ENCODE results near the gene LINGO4. TPM values are rescaled to one million over a fixed set of nuclear protein-coding genes. Genes with fewer than 3 reads are reported as not detected.
"Not testable (repeated sequence)": the region's sequence is repeated elsewhere in the genome, so short reads cannot be mapped to it uniquely, and the experiment has no call there.

The LINGO4 gene
- total RNA-seq, 2 experiments from 2014 or later, result 0.08 to 0.13 TPM

GRCh38 chr1:151769270-151769669, 35.9 kb downstream of the LINGO4 start:
- CTCF ChIA-PET, result not testable (repeated sequence)
- POLR2A ChIA-PET, result interaction anchor here (0.7 kb wide), 1 partner anchor 166 kb away, joined by 3 read pairs; no protein-coding TSS in a partner anchor

DNA sequence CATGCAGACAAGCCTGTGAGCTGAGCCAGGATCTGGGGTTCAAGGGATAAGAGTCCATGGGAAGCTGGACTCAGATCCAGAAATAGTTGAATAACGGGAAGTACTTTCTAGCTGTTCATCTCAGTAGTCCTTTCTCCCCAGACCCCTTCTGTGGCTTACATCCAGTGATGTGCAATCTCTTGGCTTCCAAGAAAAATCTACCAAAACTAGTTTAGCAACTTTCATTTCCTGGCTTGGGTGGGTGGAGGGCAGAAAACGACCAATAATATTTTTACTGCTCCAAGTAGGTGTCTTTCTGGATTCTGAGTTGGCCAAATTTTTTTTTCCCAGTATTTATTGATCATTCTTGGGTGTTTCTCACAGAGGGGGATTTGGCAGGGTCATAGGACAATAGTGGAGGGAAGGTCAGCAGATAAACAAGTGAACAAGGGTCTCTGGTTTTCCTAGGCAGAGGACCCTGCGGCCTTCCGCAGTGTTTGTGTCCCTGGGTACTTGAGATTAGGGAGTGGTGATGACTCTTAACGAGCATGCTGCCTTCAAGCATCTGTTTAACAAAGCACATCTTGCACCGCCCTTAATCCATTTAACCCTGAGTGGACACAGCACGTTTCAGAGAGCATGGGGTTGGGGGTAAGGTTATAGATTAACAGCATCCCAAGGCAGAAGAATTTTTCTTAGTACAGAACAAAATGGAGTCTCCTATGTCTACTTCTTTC, 36.7 kb downstream of the LINGO4 start:
- CTCF ChIA-PET, POLR2A ChIA-PET: not testable (repeated sequence)

- ChIA-PET POLR2A (interaction anchor here (1.1 kb wide), 1 partner anchor 27 kb away, joined by 3 read pairs; no protein-coding TSS in a partner anchor), CTCF (interaction anchor here (1.1 kb wide), 1 partner anchor 72 kb away, joined by 5 read pairs; no protein-coding TSS in a partner anchor)
Observed at GRCh38 chr1:151763990-151764389, 41.2 kb downstream of the LINGO4 start.

DNA sequence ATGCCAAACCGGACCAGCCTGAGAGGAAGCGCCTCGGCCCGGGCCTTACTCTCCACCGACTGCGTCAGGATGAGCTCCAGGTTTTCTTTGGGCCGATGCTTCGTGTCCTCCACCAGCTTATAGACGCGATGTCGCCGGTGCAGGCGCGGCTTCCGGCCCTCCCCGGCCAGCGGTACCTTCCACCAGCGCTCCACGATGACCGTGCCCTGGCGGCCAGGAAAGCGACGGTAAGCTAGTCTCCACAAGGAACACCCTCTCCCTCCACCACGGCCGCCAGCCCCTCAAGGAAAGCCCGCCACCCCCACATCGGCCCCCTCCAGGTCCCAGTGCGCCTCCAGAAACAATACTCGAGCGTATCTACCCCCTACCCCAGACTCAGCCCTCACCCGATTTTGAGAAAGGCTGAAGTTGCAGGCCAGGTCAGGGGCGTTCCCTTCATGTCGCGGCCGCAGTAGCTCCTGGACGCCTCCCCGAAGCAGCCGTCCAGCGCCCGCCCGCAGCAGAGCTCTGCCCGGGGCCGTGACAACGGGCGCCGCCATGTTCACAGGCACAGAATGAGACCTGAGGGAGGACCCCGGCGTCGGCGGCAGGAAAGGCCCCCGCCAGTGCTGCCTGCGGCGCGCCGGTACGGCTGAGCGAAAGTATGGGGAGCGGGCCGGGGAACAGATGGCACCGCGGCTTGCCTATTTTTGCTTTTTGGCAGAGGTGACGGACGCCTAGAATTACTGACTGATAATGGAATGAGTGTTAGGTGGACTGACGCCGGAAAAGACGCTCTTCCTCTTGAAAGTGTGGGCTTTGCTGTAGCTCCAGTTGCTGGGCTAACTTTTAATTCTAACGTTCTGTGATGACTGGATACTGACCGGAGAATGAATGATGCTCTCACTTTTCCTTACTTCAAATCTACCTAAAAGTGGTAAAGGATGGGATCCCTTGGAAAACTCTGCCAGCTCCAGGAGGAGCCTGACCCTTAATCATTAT, 42.0 kb downstream of the LINGO4 start, which contains the start of gene MRPL9:
TSS of gene MRPL9 (minus strand) at position 556 of the 981 bp plus-strand sequence. CDS start at position 539, 17 bp downstream.
- POLR2A ChIA-PET, result interaction anchor here (0.9 to 1.4 kb wide), 4 partner anchors 26 to 83 kb away, joined by 3 to 5 read pairs (median 4); partner anchors contain the start of gene C2CD4D
- CTCF ChIA-PET, result interaction anchor here (1.1 kb wide), 2 partner anchors 65 to 73 kb away, joined by 3 to 5 read pairs; no protein-coding TSS in a partner anchor

DNA sequence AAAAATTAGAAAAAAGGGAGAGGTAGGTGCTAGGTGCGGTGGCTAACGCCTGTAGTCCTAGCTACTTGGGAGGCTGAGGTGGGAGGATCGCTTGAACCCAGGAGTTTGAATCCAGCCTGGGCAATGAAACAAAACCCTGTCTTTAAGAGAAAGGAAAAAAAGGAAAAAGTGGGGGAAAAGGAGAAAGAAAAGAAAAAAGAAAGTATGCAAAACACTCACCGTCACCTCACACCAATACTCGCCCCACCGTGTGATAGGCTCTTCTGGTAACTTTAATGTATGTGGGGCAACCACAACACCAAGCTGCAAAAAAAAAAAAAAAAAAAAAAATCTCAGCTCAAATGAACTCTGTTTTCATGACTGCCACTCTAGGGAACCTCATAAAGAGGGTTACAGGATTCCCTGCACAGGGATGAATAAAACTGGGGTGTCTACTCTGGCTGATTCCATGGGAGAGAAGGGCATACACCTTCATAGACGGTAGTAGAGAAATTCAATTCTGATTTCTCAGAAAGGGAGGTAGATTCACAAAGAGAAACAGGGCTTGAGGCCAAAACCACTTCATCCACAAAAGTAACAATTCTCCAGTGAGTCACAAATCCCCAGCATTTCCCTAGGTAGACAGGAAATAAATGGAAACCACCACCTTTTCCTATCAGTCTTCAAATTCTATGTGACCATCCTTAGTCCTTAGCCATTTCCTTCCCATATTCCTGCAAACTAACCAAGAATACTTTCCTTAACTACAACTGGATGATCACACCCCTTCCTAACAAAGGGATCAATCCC, 44.4 kb downstream of the LINGO4 start:
- ChIA-PET POLR2A (no interaction called here), CTCF (interaction anchor here (0.8 kb wide), 1 partner anchor 144 kb away, joined by 3 read pairs; no protein-coding TSS in a partner anchor)

GRCh38 chr1:151759241-151759640, 46.0 kb downstream of the LINGO4 start:
- ChIA-PET CTCF (interaction anchor here (0.7 kb wide), 1 partner anchor 306 kb away, joined by 3 read pairs; no protein-coding TSS in a partner anchor), POLR2A (no interaction called here)

- ChIA-PET POLR2A (no interaction called here), CTCF (no interaction called here)
Observed at GRCh38 chr1:151756291-151756690, 48.9 kb downstream of the LINGO4 start.

Other genes starting within 250 kb of the LINGO4 start
- 10 to 100 TPM; 33.1 to 33.8 TPM for gene SNX27, start 193.4 kb downstream of the LINGO4 start, total RNA-seq
- not detected for gene CELF3, start 88.6 kb downstream of the LINGO4 start, total RNA-seq
- not detected for gene RIIAD1, start 83.9 kb downstream of the LINGO4 start, total RNA-seq
- gene MRPL9, start 41.9 kb downstream of the LINGO4 start, total RNA-seq, result 100 to 1,000 TPM; 161 to 169 TPM
- 10 to 100 TPM; 12.7 to 13.1 TPM for gene TDRKH, start 14.9 kb downstream of the LINGO4 start, total RNA-seq
- 1 to 10 TPM in 1 of 2 experiments, under 1 TPM in 1; 0.90 to 1.3 TPM for gene RORC, start 26.4 kb upstream of the LINGO4 start, total RNA-seq
- 1 to 10 TPM; 1.5 to 1.7 TPM for gene C2CD4D, start 34.4 kb upstream of the LINGO4 start, total RNA-seq
- not detected for gene THEM5, start 48.3 kb upstream of the LINGO4 start, total RNA-seq
- 10 to 100 TPM; 28.7 to 31.8 TPM for gene THEM4, start 104.1 kb upstream of the LINGO4 start, total RNA-seq
- 100 to 1,000 TPM; 285 to 288 TPM for gene S100A10, start 188.4 kb upstream of the LINGO4 start, total RNA-seq
- gene S100A11, start 231.6 kb upstream of the LINGO4 start, total RNA-seq, result 100 to 1,000 TPM; 269 to 292 TPM

Data from activated CD8-positive, alpha-beta memory T cell treated with anti-CD3 and anti-CD28 coated beads for 36 hours (primary cell).